NCI-H146 (cell line): ENCODE results near the gene ZCCHC10.
"Not testable (repeated sequence)": the region's sequence is repeated elsewhere in the genome, so short reads cannot be mapped to it uniquely, and the experiment has no call there.

Experiments
- DNase-seq: peaks from one replicate; lab custom pipeline; 2025; lab: John Stamatoyannopoulos, UW

ZCCHC10 gene

GRCh38 chr5:132979367-132979940 lies 46.9 kb downstream of the ZCCHC10 start:
- no peak for DNase-seq

DNA sequence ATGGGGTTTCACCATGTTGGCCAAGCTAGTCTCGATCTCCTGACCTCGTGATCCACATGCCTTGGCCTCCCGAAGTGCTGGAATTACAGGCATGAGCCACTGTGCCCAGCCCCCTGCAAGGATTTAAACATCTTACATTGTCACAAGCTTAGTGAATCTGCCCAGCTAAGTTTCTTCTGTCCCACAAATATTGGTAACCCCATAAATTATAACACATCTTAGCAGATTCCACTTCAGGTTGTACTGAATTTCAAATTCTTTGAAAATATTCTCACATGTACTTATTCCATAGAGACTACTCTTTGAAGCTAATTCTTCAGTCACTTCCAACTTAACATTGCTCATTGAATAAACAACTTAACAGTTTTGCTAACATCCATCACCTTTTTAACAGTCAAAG lies 49.5 kb downstream of the ZCCHC10 start:
- no peak for DNase-seq

DNA sequence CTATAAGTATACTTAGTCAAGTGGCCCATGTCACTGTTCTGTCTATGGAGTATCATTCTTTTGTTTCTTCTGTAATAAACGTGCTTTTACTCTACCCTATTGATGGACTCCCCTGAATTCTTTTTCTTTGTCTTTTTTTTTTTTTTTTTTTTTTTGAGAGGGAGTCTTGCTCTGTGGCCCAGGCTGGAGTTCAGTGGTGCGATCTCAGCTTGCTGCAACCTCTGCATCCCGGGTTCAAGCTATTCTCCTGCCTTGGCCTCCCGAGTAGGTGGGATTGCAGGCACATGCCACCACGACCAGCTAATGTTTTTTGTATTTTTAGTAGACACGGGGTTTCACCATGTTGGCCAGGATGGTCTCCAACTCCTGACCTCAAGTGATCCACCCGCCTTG lies 53.9 kb downstream of the ZCCHC10 start:
- not testable (repeated sequence) for DNase-seq

GRCh38 chr5:132971483-132972435 lies 54.6 kb downstream of the ZCCHC10 start:
- no peak for DNase-seq

DNA sequence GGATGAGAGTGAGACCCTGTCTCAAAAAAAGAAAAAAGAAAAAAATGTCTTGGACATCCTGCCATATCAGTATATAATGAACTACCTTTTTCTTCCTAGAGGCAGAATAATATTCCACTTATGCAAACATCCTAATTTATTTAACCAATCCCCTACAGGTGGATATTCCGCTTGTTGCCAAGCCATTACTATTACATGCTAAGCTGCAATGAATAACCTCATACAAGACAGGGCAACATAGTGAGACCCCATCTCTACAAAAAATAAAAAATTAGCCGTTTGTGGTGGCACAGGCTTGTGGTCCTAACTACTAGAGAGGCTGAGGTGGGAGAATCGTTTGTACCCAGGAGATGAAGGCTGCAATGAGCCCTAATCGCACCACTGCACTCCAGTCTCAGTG lies 61.2 kb downstream of the ZCCHC10 start:
- DNase-seq, result no peak

DNA sequence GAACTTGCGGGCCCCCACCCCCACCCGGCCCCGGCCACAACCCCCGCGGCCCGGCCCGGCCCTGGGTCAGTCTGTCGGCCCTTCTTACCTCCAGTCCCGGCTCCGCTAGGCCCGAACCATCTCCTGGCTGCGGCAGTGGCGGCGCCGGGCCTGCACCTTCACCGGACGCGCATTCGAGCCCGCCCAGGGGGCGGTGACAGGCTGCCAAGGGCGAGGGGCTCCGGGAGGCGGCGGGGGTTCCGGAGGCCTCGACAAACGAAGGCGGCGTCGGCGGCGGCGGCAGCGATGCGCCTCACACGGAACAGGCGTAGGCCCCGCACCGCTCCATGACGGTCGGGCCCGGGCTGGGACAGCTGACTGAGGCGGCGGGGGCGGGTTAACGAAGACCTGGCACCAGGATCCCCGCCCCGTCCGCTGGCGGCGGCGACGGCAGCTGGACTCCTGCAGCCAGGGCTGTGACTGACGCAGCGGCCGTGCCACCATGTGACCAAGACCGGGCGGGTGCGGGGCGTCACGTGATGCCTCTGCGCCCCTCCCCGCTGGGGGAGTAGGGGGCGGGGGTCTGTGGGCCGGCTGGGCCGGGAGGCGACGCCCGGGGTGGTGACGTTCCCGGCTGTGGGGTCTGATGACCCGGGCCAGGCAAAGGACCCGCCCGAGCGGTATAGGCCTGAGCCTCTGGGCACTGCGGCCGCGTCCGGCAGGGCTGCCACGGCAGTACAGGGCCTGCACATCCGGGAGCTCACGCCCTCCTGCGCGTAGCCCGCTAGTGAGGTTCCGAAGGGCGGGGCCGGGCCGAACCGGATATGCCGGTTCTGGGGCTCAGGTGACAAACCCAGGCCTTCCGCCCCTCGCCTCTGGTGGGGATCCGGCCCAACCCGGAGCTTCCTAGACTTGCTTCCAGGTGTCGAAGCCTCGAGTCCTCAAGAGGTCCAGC lies 62.9 kb downstream of the ZCCHC10 start, which contains the start of gene AFF4:
Gene AFF4 (minus strand): TSS at position 464 of the 934 bp plus-strand sequence. CDS start 26,445 bp downstream, outside the sequence.
- peak; percentile 94 for DNase-seq

- peak; percentile 46 for DNase-seq
Measured at GRCh38 chr5:132962429-132963021, 63.8 kb downstream of the ZCCHC10 start.

GRCh38 chr5:132961887-132962286 lies 64.5 kb downstream of the ZCCHC10 start:
- DNase-seq, result no peak

DNA sequence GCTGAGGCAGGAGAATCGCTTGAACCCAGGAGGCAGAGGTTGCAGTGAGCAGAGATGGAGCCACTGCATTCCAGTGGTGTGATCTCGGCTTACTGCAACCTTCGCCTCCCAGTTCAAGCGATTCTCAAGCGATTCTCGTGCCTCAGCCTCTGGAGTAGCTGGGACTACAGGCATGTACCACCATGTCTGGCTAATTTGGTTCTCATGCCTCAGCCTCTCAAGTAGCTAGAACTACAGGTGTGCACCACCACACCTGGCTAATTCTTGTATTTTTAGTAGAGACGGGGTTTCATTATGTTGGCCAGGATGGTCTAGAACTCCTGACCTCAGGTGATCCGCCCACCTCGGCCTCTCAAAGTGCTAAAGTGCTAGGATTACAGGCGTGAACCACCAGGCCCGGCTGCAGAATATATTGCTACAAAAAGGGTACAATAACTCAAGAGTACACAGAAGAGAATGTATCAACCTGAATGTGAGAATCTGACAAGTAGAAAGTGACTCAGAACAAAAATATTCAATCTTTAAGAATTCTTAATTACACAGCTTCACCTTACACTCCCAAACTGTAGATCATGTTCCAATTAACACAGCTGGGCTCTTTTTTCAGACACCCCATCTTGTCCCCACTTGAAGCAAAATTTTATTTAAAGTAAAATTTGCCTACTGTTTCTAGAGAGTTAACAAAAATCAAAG lies 65.1 kb downstream of the ZCCHC10 start:
- DNase-seq, result not testable (repeated sequence)

DNA sequence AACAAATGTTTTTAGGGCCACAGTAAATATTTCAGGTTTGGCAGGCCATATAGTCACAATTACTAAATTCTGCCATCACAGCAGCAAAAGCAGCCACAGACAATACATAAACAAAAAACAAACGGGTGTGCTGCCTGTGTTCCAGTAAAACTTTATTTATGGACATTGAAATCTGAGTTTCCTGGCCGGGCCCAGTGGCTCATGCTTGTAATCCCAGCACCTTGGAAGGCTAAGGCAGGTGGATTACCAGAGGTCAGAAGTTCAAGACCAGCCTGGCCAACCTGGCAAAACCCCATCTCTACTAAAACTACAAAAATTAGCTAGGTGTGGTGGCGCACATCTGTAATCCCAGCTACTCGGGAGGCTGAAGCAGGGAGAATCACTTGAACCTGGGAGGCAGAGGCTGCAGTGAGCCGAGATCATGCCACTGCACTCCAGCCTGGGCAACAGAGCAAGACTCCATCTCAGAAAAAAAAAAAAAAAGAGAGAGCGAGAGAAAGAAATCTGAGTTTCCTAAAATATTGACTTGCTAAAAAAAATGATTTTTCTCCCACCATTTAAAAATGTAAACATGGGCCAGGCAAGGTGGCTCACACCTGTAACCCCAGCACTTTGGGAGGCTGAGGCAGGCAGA lies 70.1 kb downstream of the ZCCHC10 start:
- not testable (repeated sequence) for DNase-seq

DNA sequence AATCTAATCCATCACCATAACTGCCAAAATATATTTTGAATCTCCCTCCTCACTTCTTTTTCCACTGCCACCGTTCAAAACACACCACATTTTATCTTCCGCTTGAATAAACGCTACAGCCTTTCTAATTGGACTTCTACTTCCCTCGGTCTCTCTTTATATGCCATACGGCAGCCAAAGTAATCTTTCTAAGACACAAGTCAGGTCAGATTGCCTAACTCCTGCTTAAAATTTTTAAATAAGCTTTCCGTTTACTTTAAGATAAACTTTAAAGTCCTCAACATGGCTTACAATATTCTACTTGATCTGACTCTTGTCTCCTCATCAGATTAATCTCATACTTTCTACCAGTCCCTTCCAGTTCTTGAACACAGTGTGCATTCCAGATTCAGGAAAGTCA lies 72.6 kb downstream of the ZCCHC10 start:
- DNase-seq, result no peak

DNA sequence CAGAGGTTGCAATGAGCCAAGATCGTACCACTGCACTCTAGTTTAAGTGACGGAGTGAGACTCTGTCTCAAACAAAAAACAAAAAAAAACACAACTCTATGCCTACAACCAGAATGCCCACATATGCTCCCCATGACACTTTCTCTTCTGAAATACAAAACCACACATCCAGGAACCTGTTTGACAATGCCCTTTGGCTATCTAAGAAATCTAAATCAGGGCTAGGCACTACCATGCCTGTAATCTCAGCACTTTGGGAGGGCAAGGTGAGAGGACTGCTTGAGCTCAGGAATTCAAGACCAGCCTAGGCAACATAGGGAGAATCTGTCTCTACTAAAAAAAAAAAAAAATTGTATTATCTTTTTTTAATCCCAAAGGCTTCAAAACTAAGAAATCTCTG lies 73.5 kb downstream of the ZCCHC10 start:
- DNase-seq, result no peak

- DNase-seq, result no peak
Measured at GRCh38 chr5:132951897-132952296, 74.5 kb downstream of the ZCCHC10 start.

DNA sequence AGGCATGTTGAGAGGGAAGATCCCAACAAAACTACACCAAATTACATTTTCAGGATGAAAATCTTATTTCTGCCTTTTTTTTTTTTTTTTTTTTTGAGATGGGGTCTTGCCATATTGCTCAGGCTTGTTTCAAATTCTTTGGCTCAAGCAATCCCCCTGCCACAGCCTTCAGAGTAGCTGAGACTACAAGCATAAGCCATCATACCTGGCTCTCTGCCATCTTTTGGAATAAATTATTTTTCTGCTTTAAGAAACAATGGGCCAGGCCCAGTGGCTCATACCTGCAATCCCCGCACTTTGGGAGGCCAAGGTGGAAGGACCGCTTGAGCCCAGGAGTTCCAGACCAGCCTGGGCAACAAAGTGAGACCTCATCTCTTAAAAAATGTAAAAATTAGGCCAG lies 77.2 kb downstream of the ZCCHC10 start:
- no peak for DNase-seq

- DNase-seq, result no peak
Measured at GRCh38 chr5:132947671-132948070, 78.7 kb downstream of the ZCCHC10 start.
